ENCODE results near the gene MVD.

The MVD gene

DNA sequence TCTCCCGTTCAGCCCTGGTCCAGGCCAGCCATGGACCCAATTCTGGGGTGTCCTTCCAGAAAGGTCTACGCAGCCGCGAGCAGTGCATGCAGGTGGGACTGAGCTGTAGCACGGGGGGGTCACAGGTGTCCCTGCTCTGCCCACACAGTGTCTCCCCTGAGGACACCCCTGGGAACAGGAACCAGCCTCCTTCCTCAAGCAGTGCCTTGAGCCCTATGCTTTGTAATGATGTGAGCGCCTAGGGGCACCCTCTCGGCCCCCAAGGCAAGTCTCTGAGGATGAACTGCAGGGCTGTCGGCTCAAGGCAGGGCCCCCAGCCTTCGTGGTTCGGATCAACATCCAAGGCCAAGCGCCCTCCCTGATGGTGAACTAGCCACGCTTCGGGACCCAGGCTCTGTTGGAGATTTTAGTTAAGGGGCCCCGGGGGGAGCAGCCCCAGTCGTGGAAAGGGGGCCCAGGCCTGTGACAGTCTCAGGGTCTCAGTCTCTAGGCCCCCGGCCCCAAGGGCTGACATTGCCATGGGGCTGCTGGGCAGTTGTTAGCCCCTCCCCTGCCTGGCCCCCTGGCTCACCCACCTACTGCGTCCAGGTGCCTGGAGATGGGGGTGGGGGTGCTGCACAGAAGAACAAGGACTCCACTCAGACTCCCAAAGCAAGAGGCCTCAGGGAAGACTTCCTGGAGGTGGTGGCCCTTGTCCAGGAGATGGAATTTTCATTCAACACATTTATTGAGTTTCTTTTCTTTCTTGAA lies 22.2 kb downstream of the MVD start:
- DNase-seq (ENCODE audit: low read depth) = no peak

DNA sequence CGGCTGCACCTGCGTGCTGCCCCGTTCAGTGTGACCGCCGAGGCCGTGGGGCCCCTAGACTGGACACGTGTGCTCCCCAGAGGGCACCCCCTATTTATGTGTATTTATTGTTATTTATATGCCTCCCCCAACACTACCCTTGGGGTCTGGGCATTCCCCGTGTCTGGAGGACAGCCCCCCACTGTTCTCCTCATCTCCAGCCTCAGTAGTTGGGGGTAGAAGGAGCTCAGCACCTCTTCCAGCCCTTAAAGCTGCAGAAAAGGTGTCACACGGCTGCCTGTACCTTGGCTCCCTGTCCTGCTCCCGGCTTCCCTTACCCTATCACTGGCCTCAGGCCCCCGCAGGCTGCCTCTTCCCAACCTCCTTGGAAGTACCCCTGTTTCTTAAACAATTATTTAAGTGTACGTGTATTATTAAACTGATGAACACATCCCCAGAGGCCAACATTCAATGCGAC lies 22.8 kb downstream of the MVD start:
- DNase-seq (ENCODE audit: low read depth) = no peak

DNA sequence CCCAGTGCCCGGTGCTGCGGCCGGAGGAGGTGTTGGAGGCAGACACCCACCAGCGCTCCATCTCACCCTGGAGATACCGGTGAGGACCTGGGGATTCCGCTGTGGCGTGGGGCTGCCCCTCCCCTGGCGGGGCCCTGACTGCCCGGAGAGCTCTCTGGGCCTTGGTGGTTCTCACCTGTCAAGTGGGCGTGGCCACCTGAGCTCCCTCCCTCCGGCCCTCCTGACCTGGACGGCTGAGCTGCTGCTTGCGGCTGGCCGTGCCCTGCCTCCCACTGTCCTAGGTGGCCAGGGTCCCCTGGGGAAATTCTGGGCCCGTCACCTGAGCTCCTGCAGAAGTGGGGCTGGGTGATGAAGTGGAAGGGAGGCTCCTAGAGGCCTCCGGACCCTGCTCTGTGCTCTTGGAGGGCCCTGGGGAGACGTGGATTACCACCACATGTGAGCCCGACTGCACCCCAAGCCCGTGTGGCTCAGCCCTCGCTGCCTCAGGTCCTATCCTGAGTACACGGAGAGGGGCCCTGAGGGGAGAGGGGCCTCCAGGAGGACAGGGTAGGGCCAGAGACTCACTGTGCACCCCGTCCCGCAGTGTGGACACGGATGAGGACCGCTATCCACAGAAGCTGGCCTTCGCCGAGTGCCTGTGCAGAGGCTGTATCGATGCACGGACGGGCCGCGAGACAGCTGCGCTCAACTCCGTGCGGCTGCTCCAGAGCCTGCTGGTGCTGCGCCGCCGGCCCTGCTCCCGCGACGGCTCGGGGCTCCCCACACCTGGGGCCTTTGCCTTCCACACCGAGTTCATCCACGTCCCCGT lies 23.5 kb downstream of the MVD start:
- no peak for DNase-seq (ENCODE audit: low read depth)

DNA sequence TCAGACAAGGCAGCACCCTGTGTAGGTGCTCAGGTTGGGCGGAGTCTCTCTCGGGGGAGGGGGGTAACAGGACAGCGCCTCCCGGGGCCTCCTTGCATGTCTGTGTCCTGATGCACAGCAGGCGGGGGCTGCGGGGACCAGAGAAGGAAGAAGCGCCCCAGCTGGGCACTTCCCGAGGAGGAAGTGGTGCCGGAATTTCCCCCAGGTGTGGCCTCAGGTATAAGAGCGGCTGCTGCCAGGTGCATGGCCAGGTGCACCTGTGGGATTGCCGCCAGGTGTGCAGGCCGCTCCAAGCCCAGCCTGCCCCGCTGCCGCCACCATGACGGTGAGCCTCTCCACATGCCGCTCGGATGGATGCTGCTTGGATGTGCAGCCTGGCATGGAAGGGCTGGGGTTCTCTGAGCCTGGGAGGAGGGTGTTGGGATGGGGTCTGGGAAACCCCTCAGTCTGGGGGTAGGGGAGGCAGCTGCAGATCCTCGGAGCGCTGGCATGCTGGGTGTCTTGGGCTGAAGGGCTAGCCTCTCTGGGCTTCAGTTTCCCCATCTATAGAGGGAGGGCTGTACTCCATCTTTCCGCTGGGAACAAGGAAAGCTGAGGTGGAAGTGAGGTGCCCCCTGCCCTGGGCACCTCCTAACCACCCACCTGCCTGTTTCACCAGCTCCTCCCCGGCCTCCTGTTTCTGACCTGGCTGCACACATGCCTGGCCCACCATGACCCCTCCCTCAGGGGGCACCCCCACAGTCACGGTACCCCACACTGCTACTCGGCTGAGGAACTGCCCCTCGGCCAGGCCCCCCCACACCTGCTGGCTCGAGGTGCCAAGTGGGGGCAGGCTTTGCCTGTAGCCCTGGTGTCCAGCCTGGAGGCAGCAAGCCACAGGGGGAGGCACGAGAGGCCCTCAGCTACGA lies 24.3 kb downstream of the MVD start, which contains the start of gene IL17C:
Gene IL17C, plus strand, starts transcription at position 250 of the 908 bp plus-strand sequence. Its CDS starts 70 bp downstream, at position 320.
- no peak for DNase-seq (ENCODE audit: low read depth)

DNA sequence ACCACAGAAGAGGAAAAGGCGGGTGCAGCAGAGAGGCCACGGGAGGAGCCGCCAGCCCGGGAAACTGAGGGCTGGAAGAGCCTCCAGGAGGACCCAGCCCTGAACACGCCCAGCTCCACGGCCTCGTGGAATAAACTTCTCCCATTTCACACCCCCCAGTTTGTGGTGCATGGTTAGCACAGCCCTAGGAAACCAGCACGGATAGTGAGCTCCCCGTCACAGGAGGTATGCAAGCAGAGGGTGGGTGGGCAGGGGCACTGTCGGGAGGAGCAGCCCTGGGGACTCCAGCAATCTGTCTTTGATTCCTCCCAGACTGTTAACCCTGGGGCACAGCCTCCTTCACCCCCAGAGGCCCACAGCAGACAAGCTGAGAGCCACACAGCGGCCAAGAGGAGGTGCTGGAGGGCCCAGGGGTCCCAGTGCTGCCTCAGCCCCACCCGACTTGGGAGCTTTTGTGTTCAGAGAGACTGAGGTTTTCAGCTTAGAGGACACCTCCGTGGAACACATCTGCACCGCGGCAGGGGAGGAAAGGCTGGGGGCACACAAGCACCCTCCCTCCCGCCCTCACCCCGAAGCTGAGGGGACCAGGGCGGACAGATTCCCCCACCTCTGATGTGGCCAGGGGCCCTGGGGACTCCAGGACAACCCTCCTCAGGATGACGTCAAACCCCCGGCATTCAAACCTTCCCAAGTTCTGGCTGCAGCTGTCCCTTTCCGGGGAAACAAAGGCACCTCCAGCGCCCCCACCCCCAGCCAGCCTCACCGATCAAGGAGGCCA lies 26.2 kb downstream of the MVD start:
- no peak for DNase-seq (ENCODE audit: low read depth)

DNA sequence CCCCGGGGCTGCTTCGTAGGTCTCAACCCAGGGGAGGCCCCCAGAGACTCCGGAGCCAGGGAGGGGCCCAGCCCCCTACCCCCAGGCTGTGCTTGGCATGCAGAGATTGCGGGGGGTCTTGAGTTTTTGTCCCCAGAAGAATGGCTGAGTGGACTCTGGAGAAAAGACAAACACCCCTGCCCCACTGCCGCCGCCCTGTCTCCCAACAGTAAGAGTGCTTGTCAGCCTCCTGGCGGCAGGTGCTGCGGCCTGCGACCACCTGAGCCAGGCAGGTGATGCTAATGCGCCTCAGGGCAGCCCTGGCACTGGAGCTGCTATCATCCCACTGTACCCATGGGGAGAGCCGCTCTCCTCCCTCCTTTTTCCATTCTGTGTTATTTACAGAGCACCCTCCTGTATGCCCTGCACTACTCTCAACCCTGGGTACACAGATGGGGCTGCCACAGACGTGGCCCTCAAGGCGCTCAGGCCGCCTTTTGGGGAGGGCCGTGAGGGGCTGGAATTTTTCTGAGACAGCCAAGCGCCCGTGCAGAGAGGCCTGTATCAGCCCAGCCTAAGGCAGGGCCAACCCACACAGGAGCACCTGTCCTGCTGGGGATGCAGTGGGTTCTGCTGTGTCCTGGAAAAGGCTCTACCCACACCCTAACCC lies 27.1 kb downstream of the MVD start:
- no peak for DNase-seq (ENCODE audit: low read depth)

DNA sequence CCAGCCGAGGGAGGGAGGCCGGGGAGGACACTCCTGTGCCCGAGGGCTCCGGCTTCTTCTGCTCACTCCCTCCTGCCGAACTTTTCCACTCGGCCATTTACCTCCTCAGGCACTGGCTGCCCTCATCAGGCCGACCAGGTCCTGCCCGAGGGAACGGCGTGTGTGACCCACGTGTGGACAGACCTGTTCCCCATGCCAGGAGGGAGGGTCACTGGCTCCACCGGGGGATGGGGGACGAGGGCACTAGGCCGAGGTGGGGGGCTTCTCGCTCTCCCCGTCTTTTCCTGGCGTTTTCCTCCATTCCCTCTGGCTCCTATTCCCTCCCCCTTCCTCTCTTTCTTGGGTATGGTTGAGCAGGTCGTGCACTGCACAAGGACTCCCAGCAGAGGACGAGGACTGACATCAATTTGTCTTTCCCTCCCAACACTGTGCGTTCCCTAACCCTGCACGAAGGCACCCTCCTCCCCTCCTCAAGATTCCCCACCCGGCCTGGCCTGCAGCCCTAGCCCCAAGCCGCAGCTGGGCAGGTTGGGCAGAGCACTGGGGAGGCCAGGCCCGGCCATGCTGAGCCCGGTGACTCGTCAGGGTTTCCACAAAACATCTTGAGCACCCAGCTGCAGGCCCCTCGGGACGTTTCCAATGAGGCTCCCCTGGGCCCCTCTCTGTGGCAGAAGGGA lies 27.8 kb downstream of the MVD start:
- DNase-seq (ENCODE audit: low read depth) = no peak

DNA sequence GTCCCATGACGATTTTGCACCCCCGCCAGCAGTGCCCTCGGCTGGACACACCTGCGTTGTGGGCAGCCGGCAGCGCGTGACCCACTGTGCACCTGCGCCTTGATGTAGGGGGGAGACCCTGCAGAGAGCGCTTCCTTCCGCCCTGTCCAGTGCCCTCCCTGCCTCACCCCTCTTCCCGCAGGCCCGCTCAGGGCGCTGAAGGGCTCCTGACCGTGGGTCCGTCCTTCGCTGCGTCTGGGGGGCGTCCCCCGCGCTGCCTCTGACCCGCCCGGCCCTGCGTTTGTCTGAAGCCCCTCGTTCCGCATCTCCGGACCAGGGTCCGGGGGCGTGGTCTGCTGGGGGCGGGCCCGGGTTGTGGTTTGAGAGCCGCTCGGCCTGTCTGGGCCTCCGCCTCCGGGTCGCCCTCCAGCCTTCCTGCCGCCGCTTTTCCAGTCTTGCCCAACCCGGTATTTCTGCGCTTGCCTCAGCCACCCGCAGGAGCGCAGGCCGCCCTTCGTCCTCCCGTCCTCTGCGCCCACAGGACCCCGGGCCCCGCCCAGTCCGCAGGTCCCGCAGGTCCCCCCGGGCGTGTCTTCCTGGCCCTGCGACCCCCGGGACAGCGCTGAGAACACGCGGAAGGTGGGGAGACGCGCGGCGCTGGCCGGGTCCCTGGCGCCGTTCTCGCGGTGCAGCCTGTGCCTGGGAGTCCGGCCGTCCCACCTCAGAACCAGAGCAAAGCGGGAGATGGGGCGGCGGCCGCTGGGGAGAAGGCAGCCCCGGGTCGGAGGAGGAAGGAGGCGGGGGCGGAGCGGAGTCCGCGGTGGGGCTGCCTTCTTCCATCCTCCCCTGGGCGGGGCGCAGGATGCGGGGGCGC lies 28.5 kb downstream of the MVD start:
- no peak for DNase-seq (ENCODE audit: low read depth)

DNA sequence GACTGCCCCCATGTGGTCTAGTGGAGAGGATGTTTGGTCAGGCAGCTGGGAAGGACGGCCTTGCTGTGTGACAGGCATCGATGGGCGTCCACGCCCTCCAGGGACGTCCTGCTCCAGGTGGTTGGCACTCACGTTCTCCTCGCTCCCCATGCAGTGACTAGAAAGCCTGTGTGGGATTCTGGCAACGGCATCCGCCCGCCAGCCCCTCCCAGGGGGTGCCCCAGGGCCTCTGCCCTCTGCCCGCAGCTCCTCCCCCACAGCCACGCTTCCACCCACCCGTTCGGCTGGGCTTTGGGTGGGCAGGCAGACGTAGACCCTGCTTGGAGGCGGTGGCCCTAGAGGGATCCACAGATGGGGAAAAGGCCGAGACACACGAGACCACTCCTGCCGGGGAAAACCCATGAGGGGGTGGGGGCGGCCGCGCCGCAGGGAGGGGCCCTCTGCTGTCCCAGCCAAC lies 29.2 kb downstream of the MVD start:
- DNase-seq (ENCODE audit: low read depth) = no peak

DNA sequence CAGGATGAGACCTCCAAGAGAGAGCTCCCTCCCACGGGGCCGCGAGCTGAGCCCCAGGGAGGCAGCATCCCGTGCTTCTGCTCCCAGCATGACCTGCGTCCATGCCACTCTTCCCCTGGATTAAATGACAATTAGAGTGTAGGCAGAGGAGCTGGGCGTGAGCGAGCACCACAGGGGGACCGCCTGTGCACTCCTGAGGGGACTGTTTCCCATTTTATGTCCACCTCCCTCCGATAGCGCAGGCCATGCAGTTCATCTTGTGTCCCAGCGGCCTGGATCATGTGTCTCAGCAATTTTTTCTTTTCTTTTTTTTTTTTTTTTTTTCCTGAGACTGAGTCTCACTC lies 30.3 kb downstream of the MVD start:
- DNase-seq (ENCODE audit: low read depth) = no peak

DNA sequence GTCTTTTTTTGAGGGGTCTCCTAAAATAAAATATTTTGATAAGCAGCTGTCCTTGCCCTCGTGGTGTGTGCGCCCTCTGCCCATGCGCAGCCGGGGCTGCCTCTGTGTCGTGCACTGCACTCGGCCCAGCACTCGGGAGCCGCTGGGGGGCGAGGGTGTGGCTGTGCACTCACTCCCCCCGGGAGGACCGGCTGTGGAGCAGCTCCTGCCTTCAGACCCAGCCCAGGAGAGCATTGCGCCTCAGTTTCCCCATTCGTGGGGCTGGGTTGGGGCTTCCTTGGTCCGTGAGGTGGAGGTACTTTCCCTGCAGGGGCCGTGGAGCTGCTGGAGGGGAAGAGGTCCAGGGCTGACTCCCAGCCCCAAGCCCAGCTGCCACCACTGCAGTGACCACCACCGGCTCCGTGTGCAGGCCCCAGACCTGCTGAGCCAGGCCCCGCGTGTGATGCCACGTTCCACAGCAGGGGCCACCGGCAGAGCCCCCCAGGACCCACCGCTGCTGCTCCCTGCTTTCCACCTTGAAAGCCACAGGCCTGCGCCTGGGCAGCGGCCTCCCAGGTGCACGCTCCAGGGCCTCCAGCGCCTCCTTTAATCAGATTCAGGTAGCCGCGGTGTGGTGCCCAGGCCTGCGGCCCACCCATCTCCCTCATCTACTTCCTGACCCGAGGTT lies 30.8 kb downstream of the MVD start:
- DNase-seq (ENCODE audit: low read depth) = no peak

DNA sequence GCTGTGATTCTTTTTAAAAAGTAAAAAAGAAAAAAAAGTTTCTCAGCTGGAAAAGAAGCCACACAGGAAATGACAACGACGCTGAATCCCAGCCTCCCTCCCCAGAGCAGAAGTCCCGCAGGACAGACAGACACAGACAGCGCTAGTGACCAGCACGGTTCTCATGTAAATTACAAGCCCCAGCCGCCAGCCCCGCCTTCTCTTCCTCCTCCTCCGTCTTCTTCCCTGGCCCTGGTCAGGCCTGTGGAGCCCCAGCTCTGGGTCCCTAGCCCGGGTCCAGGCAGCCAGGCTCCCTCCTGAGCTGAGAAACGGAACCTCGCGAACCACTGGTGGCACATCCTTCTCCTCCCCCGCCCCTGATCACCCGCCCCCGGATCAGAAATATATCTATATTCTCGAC lies 31.5 kb downstream of the MVD start:
- DNase-seq (ENCODE audit: low read depth) = no peak

DNA sequence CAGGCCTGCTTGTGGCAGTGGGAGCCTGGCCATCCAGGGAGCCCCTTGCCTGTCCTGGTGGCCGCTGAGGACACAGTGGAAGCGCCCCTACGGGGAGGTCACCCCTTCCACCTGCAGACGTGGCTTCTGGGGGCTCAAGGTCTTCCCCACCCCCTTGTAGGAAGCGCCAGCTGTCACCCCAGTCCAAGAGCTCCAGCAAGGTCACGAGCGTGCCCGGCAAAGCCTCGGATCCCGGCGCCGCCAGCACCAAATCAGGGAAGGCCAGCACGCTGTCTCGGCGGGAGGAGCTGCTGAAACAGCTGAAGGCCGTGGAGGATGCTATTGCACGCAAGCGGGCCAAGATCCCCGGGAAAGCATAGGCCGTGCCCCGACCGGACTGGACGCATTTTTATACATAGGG lies 31.9 kb downstream of the MVD start:
- DNase-seq (ENCODE audit: low read depth) = no peak

DNA sequence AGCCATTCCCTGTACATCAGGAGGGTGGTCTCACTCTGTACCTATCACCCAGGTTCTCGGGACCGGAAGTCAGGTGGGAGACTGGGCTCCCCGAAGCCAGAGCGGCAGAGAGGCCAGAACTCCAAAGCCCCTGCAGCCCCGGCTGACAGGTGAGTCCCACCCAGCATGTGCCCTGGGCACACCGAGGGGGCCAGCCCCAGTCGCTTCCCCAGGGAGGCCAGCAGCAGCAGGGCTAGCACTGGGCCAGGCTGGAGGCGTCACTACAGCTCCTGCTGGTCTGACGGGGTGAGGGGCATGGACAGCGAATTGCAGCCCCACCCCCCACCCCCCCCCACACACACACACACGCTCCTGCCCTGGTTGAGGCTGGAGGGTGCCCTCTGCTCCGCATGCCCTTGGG lies 32.5 kb downstream of the MVD start:
- DNase-seq (ENCODE audit: low read depth) = no peak

DNA sequence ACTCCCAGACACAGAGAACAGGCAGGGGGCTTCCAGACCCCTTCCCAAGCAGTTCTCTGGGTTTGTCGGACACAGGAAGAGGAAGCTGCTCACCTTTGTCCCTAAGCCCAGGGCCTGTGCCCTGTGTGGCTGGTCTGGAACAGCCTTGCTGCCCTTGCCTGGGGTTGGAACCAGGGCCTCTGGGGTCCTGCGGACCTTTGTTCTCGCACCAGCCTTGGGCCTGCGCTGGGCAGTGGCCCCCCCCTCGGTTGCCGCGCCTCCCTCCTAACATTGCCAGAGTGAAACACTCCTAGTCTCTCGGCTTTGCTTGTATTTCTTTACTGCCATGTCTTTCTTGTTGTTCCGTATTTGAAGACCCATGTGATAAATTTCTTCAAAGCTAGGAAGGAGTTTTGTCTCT lies 33.1 kb downstream of the MVD start:
- DNase-seq (ENCODE audit: low read depth) = no peak

DNA sequence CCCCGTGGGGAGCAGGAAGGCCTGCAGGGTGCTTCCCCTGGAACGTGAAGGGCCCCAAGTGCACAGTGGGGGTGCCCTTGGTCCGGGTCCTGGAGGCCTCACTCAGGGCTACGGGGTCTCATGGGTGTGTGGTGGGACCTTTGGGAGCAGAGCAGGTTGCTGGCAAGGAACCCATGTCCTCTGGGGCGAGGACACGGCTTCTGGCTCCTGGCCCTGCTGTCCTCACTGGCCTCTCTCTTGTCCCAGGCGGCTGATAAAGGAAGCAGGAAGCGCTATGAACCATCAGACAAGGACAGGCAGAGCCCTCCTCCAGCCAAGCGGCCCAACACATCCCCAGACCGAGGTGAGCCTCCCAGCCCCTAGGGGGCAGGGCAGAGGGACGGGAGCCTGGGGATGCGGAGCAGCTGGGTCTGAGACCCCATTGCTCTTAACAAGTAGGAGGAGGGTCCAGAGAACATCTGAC lies 34.3 kb downstream of the MVD start:
- DNase-seq (ENCODE audit: low read depth) = no peak

DNA sequence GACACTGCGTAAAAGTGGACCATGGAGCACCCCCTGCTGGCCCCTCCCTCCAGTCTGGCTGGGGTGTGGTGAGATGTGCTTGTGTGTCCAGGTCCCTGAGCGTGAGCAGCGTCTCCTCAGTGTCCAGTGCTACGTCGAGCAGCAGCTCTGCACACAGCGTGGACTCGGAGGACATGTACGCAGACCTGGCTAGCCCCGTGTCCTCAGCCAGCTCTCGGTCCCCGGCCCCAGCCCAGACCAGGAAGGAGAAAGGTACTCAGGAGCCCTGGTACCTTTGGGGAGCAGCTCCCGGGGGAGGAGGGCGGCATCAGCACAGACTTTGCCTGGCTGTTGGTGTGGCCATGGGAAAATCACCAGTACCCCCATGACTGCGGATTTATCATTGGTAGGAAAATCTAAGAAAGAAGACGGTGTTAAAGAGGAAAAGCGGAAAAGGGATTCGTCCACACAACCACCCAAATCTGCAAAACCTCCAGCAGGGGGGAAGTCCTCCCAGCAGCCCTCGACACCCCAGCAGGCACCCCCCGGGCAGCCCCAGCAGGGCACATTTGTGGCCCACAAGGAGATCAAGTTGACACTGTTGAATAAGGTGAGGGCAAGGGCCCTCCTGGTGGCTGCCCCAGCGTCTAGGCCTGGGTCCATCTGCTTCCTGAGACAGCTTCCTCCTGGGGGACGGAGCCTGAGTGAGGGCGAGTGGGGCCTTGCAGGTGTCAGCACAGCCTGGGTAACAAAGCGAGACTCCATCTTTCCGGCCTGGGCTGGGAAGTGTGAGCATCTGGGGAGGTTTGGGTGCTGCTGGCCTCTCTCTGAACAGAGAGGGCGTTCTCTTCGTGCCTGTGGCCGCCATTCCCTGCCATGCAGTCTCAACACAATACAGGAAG lies 35.1 kb downstream of the MVD start:
- DNase-seq (ENCODE audit: low read depth) = no peak

DNA sequence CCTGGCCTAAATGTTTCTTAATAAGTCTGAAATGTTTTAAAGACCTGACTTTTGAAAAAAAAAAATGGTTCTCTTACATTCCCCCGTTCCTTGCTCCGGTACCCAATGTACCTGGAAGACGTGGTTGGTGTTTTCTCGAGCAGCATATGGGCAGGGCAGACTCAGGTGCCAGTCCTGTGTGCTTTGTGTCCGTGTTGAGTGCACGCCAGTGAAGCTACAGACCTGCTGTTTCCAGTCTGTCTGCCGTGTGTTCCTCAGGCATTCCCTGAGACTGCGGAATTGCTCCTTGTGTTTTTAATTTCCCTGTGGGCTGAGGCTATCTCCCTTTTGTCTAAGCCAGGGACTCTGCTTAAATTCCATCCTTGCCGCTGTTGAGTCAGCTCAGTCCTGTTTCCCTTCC lies 36.2 kb downstream of the MVD start:
- DNase-seq (ENCODE audit: low read depth) = no peak

Measured in stromal cell of bone marrow (primary cell).